Measurements from ENCODE around the gene KIFC1.

KIFC1 gene

DNA sequence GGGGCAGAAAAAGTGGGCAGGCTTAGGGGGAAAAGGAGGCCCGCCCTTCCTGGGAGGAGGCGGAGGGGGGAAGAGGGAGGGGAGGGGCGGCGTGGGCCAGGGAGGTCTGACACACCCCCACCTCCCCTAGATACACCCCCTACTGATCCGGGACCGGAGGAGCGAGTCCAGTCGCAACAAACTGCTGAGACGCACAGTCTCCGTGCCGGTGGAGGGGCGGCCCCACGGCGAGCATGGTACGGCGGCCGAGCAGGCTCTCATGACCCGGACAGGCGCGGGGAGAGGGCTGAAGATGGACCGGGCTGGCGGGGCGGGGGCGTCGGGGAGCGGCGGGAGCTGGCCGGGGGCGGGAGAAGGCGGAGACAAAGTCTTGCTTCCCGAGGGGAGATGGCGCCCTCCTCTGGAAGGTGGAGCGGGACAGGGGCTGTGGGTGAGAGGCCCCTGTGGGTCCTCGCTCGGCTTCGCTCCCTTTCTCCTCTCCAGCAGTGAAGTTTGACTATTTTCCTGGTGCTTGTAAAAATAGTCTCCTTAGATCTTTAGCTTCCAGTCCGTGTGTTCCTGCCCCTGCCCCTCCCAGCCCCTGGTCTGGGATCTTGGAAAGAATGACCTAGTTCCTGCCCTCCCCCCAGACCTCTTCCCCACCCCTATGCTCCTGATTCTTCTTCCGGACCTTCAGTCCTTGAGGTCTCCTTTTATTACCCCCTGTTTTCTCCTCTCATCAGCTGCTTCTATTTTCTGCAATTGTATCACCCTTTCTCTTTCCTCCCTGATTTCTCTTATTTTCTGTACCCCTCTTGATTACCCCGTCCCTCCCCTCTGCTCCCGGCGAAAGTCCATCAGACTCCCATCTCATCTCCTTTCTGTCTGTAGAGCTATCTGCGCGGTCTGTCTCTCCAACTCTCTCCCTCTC, 34.3 kb downstream of the KIFC1 start:
- DNase-seq (ENCODE audit: insufficient read length): peak; percentile 82
- no peak for TF ChIP-seq TAF1 (IDR thresholded peaks at IDR 0.05; ENCODE audit: borderline replicate concordance, low read depth, low read length)
- peak; percentile 54; the same call in 1 of the 2 replicates for TF ChIP-seq POLR2A (IDR thresholded peaks at IDR 0.05; ENCODE audit: low read depth, low read length)
- TF ChIP-seq POLR2AphosphoS5 (IDR thresholded peaks at IDR 0.05; ENCODE audit: low read depth, low read length): no peak
- peak; percentile 87 for FAIRE-seq

GRCh38 chr6:33426590-33427511, 35.2 kb downstream of the KIFC1 start:
- TF ChIP-seq TAF1 (IDR thresholded peaks at IDR 0.05; ENCODE audit: borderline replicate concordance, low read depth, low read length) (no peak), POLR2AphosphoS5 (IDR thresholded peaks at IDR 0.05; ENCODE audit: low read depth, low read length) (no peak), POLR2A (IDR thresholded peaks at IDR 0.05; ENCODE audit: low read depth, low read length) (no peak)
- no peak for FAIRE-seq

DNA sequence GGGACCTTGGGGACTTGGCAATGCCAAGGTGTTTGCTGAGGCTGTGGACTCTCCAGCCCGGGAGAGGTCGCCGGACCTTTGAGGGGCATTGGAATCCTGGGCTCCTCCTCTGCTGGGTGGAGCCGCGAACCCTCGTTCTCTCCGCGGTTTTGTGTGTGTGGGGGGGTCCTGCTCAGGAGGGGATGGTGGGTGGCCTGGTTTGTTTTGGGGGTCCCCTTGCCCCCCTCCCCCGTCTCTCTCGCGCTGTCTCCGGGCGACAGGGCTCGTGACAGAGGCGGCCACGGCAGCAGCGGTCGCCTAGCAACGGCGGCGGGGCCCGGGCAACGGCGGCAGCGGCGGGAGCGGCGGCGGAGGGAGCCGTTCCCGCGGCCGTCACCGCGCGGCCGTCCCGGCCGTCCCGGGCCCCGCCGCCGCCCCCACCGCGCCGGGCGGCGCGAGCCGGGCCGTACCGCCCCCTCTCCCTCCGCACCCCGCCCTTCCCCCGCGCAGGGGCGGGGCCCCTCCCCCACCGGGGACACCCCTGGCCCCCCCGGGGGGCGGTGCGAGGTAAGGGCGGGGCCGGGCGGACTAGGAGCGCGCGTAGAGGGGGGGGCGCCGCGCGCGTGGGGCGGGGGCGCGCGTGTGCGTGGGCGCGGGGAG, 36.1 kb downstream of the KIFC1 start:
- DNase-seq (ENCODE audit: insufficient read length) (peak; percentile 66), FAIRE-seq (no peak)
- TF ChIP-seq TAF1 (IDR thresholded peaks at IDR 0.05; ENCODE audit: borderline replicate concordance, low read depth, low read length): no peak
- TF ChIP-seq POLR2AphosphoS5 (IDR thresholded peaks at IDR 0.05; ENCODE audit: low read depth, low read length): no peak
- TF ChIP-seq POLR2A (IDR thresholded peaks at IDR 0.05; ENCODE audit: low read depth, low read length): no peak

More at GRCh38 chr6:33426590-33427511, 35.2 kb downstream of the KIFC1 start:
- DNase-seq (ENCODE audit: insufficient read length): no peak

DNA sequence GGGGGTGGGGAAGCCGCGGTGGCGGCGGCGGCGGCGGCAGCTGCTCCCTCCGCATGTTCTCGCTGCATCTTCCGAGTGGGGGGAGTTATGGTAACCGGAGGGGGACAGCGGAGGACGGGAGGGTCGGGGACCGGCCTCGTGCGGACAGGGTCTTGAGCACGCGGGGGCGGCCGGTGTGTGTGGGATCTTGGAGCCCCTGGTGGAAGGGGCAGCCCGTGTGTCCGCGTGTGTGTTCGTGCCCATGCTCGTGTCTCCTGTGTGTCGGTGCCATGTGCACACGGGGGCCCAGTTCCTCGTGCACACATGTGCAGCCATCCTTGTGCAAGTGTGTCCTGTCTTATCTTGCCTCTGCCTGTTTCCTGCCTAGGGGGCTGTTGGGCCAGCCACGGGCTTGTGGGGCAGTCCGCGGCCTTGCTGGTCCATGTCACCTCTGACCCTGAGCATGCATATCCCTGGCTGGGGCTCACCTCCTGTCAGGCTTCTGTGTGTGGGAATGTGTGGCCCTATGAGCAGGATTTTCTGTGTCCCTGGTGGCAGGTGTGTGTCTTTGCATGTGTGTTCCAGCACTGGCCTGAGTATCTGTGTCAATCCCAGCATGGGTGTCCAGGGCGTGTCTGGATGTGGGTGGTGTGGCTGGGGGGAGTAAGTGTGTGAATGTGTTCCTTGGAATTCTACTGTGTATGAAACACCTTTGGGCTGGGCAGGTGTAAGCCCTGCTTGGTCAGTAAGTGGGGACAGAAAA, 36.8 kb downstream of the KIFC1 start:
- FAIRE-seq (peak; percentile 9), DNase-seq (ENCODE audit: insufficient read length) (no peak)
- TF ChIP-seq TAF1 (IDR thresholded peaks at IDR 0.05; ENCODE audit: borderline replicate concordance, low read depth, low read length) (no peak), POLR2A (IDR thresholded peaks at IDR 0.05; ENCODE audit: low read depth, low read length) (no peak), POLR2AphosphoS5 (IDR thresholded peaks at IDR 0.05; ENCODE audit: low read depth, low read length) (no peak)

GRCh38 chr6:33428966-33429749, 37.5 kb downstream of the KIFC1 start:
- FAIRE-seq (no peak), DNase-seq (ENCODE audit: insufficient read length) (no peak)
- TF ChIP-seq POLR2A (IDR thresholded peaks at IDR 0.05; ENCODE audit: low read depth, low read length) (no peak), TAF1 (IDR thresholded peaks at IDR 0.05; ENCODE audit: borderline replicate concordance, low read depth, low read length) (no peak), POLR2AphosphoS5 (IDR thresholded peaks at IDR 0.05; ENCODE audit: low read depth, low read length) (no peak)

GRCh38 chr6:33429750-33430052, 38.1 kb downstream of the KIFC1 start:
- DNase-seq (ENCODE audit: insufficient read length) (no peak), FAIRE-seq (peak; percentile 14)
- TF ChIP-seq POLR2A (IDR thresholded peaks at IDR 0.05; ENCODE audit: low read depth, low read length): no peak
- no peak for TF ChIP-seq POLR2AphosphoS5 (IDR thresholded peaks at IDR 0.05; ENCODE audit: low read depth, low read length)
- TF ChIP-seq TAF1 (IDR thresholded peaks at IDR 0.05; ENCODE audit: borderline replicate concordance, low read depth, low read length): no peak

DNA sequence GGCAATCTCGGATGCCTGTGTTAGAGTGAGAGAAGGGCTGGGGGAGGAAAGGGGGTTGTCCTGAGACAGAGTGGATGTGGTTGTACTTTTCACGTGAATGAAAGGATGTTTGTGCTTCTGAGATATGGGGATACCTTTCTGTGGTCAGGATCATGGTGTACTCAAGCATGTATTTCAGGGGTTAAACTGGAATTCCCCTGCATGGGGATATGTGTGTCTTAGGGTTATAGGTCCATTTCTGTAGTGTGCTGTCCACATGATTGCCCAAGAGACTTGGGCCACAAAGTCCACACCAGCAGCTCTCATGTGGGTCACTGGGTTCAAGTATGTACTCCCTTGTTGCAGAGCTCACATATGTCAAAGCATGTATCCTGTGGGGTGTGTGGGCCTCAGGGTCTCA, 38.7 kb downstream of the KIFC1 start:
- FAIRE-seq (peak; percentile 86), DNase-seq (ENCODE audit: insufficient read length) (no peak)
- TF ChIP-seq POLR2AphosphoS5 (IDR thresholded peaks at IDR 0.05; ENCODE audit: low read depth, low read length): no peak
- no peak for TF ChIP-seq POLR2A (IDR thresholded peaks at IDR 0.05; ENCODE audit: low read depth, low read length)
- no peak for TF ChIP-seq TAF1 (IDR thresholded peaks at IDR 0.05; ENCODE audit: borderline replicate concordance, low read depth, low read length)

- DNase-seq (ENCODE audit: insufficient read length) (peak; percentile 95), FAIRE-seq (peak; percentile 90)
- TF ChIP-seq TAF1 (IDR thresholded peaks at IDR 0.05; ENCODE audit: borderline replicate concordance, low read depth, low read length): no peak
- no peak for TF ChIP-seq POLR2AphosphoS5 (IDR thresholded peaks at IDR 0.05; ENCODE audit: low read depth, low read length)
- no peak for TF ChIP-seq POLR2A (IDR thresholded peaks at IDR 0.05; ENCODE audit: low read depth, low read length)
Measured at GRCh38 chr6:33430991-33431879, 39.6 kb downstream of the KIFC1 start.

- FAIRE-seq: peak; percentile 44
- DNase-seq (ENCODE audit: insufficient read length): no peak
- no peak for TF ChIP-seq POLR2AphosphoS5 (IDR thresholded peaks at IDR 0.05; ENCODE audit: low read depth, low read length)
- TF ChIP-seq TAF1 (IDR thresholded peaks at IDR 0.05; ENCODE audit: borderline replicate concordance, low read depth, low read length): no peak
- no peak for TF ChIP-seq POLR2A (IDR thresholded peaks at IDR 0.05; ENCODE audit: low read depth, low read length)
Measured at GRCh38 chr6:33431880-33432541, 40.4 kb downstream of the KIFC1 start.
